Measurements from ENCODE around the gene P3H4.
"Not testable (repeated sequence)": the region's sequence is repeated elsewhere in the genome, so short reads cannot be mapped to it uniquely, and the experiment has no call there.

The P3H4 gene, protein sequence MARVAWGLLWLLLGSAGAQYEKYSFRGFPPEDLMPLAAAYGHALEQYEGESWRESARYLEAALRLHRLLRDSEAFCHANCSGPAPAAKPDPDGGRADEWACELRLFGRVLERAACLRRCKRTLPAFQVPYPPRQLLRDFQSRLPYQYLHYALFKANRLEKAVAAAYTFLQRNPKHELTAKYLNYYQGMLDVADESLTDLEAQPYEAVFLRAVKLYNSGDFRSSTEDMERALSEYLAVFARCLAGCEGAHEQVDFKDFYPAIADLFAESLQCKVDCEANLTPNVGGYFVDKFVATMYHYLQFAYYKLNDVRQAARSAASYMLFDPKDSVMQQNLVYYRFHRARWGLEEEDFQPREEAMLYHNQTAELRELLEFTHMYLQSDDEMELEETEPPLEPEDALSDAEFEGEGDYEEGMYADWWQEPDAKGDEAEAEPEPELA

DNA sequence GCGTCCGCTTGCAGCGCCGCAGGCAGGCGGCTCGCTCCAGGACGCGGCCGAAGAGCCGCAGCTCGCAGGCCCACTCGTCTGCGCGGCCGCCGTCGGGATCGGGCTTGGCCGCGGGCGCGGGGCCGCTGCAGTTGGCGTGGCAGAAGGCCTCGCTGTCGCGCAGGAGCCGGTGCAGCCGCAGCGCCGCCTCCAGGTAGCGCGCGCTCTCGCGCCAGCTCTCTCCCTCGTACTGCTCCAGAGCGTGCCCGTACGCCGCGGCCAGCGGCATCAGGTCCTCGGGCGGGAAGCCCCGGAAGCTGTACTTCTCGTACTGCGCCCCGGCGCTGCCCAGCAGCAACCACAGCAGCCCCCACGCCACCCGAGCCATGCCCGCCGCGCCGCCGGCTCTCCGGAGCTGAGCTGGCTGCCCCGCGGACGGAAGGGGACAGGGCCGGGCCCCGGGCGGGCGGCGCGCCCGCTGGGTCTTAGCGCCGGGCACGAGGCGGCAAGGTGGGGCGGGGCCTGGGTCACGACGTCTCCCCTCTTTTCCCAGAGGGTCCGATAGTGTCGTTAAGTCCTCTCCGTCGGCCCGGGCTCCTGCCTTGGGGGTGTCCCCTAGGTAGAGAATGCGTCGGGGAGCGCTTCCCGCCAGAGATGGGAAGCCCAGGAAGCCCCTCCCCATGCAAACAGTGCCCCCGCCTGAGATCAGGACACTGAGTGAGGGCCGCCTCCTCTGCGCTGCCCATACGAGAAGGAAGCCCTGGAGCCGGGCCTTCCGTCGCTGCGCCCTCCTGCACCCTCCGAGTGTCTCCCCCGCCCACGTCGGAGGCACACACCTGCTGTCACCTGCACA lies at the start of gene P3H4:
P3H4 (minus strand) TSS at position 401 of the 832 bp plus-strand sequence; CDS start at position 367, 34 bp downstream.
- peak; percentile 44 to 61 (median 58) for DNase-seq (ENCODE audit: low read depth in 3 of 3)

DNA sequence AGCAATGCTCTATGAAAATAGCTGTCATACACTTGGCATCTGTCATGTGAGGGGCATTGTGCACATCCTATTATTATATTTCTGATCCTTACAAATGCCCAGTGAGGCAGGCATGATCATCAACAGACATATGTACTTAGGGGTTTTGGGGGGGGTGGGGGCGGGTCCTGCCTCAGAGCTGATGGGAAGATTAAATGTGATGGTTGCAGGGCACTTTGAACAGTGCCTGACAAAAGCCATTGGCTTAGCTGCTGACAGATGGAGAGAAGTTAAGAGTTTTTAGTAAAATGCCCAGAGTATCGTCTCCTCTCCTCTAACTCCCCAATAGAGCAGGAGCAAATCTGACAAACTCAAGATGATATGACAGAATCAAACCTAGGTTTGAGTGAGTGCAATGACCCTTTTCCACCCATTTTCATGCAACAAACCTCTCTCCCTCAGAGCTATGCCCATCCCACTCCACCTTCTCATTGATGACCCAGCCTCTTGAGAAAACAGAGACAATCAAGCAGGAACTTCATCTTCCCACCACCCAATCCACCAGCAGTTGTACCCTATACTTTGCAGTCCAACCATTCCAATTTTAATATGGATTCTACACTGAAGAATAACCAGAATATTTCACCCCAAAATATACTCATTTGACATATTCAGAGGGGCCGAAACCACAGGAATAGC lies 48.6 kb upstream of the P3H4 start:
- no peak for DNase-seq (ENCODE audit: low read depth in 3 of 3)

DNA sequence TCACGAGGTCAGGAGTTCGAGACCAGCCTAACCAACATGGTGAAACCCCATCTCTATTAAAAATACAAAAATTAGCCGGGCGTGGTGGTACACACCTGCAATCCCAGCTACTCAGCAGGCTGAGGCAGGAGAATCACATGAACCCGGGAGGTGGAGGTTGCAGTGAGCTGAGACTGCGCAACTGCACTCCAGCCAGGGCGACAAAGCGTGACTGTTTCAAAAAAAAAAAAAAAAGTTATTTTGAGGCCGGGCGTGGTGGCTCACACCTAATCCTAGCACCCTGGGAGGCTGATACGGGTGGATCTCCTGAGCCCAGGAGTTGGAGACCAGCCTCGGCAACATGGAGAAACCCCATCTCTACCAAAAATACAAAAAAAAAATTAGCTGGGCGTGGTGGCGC lies 39.6 kb upstream of the P3H4 start:
- DNase-seq (ENCODE audit: low read depth in 3 of 3), result not testable (repeated sequence)

DNA sequence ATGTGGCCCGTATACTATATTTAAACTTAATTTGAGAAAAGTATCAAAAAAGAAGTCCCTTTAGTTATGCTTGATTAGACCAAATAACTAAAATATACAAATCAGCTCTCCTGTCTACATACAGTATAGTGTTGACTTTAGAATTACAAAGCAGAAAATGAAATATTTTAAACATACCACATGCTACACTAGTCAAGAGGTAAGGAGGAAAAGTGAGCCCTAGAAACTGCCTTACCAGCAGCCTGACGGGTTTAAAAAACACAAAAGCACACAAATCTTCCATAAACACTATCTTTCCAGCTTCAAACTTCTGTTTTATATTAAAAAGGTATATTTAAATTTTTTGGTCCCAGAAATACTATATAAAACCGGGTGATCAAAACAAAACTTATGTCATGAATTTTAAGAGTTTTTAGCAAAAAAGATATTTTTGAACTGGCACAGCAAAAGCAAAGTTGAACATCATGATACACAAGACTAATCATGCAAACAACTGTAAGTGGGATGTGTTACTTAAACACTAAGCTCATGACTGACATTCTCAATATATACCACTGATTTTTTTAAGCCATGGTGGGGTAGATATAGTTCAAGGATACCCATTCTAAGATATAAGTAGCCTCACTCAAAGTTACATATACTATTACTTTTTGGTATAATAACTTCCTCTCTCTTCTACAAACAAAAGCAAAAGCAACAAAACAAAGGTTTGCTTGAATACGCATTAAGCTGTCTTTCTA lies 37.7 kb upstream of the P3H4 start:
- no peak for DNase-seq (ENCODE audit: low read depth in 3 of 3)

DNA sequence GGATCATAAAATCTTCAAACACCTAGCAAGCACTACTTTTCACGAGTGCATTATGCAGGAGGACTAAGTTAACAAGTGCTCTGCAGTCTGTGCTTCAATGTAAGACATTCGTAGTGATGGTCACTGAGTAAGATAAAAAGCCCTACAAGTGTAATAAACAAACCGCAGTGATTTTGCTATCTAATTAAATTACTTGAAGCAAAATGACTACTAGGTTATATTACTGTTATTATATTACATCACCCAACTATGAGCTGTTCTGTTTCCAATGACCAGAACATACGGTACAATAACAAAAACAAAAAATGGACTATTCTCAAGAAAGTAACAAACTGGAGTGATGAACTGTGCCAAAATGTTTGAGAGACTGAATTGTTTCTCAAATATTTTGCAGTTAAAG lies 37.0 kb upstream of the P3H4 start:
- DNase-seq (ENCODE audit: low read depth in 3 of 3), result no peak

DNA sequence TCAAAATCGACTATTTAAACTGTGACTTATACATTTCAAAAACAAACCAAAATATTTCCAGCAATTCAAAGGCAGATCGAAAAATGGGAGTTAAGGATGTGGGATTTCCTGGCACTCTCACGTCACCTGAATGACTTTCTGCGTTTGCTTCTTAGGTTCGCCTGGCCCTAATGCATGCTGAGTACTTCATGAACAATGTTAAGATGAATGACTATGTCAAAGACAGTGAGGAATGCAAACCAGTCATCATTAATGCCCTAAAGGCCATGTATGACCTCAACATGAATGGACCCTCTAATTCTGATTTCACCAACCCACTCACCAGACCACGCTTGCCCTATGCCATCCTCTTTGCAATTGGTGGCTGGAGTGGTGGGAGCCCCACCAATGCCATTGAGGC lies 33.2 kb upstream of the P3H4 start:
- no peak for DNase-seq (ENCODE audit: low read depth in 3 of 3)

DNA sequence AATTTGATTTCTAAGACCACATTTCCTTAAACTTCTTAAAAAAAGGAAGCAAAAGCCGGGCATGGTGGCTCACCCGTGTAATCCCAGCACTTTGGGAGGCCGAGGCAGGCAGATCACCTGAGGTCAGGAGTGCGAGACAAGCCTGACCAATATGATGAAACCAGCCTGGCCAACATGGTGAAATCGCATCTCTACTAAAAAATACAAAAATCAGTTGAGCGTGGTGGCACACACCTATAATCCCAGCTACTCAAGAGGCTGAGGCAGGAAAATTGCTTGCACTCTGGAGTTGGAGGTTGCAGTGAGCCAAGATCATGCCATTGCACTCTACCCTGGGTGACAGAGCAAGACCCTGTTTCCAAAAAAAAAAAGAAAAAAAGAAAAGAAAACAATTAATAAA lies 29.0 kb upstream of the P3H4 start:
- not testable (repeated sequence) for DNase-seq (ENCODE audit: low read depth in 3 of 3)

DNA sequence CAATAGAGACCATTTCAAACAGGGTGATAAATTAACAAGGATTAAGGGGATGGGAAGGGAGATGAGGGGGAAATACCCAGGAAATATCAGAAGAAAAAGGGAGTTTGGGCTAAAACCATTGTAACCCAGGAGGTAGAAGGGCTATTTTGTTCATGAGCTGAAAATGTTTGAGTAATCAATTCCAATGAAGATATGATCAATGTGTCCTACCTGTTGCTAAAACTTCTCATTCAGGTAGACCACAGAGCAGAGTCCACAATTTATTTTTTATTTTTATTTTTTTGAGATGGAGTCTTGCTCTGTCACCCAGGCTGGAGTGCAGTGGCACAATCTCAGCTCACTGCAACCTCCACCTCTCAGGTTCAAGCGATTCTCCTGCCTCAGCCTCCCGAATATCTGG lies 27.7 kb upstream of the P3H4 start:
- not testable (repeated sequence) for DNase-seq (ENCODE audit: low read depth in 3 of 3)

DNA sequence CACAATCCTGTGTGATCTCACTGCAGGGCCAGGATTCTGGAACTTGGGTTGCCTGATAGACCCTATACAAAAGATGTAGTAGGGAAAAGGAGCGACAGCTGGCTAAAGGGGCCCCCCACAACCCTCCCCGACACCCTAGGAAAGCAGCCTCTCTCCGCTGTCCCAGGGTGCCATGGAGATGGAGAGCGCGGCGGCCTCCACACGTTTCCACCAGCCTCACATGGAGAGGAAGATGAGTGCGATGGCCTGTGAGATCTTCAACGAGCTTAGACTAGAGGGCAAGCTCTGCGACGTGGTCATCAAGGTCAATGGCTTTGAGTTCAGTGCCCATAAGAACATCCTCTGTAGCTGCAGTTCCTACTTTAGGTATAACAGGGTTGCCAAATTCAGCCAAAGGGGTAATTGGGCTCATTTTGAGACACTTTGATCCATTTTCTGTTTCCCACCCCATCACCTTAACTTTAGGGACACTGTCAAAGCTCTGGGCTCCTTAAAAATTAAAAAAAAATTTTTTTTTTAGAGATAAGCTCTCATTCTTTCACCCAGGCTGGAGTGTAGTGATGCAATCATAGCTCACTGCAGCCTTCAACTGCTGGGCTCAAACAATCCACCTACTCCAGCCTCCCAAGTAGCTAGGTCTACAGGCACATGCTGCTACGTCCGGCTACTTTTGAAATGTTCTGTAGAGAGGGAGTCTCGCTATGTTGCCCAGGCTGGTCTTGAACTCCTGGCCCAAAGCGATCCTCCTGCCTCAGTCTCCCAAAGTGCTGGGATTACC lies 26.2 kb upstream of the P3H4 start, which contains the start of gene KLHL10:
KLHL10 (plus strand) TSS at position 65 of the 778 bp plus-strand sequence; CDS start at position 173, 108 bp downstream.
- DNase-seq (ENCODE audit: low read depth in 3 of 3), result no peak

DNA sequence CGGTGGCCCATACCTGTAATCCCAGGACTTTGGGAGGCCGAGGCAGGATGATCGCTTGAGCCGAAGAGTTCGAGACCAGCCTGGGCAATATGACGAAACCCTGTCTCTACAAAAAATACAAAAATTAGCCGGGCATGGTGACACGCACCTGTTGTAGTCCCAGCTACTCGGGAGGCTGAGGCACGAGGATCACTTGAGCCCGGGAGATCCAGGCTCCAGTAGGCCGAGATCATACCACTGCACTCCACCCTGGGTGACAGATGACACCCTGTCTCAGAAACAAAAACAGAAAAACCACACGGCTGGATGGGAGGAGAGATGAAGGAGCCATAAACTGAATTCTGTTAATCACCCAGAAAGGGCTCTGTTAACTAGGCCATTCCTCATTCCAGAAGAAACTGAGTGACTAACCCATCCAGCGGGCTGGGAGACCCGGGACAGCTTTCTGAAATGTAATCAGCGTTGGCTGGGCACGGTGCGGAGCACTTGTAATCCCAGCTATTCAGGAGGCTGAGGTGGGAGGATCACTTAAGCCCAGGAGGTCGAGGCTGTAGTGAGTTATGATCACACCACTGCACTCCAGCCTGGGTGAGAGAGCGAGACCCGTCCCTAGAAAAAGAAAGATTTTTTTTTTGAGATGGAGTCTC lies 24.9 kb upstream of the P3H4 start:
- no peak for DNase-seq (ENCODE audit: low read depth in 3 of 3)

DNA sequence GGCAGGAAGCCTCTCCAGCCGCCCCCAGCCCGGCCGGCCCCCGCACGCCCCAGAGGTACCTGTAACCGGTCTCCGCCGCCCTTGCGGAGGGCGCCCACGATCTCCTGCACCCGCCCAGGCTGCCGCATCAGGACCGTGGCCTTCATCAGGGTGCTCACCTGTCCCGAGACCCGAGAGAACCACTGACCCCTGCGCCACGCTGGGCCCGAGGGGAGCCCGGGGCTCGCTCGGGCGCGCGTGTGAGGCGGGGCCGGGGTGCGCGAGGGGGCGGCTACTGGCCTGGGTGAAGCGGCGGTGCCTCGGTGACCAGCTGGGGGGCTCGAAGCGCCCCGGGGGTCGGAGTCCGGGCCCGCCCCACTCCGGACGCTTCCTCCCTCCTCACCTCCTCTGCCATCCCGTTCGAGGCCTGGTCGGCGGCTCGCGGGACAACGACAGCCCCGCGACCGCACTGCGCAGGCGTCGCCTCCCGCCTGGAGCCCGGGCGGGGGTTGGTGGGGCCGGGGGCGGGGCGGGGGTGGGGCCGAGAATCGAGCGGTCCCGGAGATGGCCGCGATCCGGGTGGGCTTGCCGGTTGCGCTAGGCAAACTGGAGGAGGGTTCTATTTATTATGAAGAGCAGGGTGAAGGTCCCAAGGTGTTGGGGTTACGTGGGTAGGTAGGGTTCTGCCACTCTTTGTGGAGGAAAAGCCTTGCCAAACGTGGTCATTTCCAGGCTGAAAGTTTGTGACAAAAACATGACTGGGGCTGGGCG lies 24.2 kb upstream of the P3H4 start, which contains the start of gene NT5C3B:
NT5C3B (minus strand) TSS at position 433 of the 750 bp plus-strand sequence; CDS start at position 394, 39 bp downstream.
- DNase-seq (ENCODE audit: low read depth in 3 of 3), result peak; percentile 13 to 41 (median 37)

DNA sequence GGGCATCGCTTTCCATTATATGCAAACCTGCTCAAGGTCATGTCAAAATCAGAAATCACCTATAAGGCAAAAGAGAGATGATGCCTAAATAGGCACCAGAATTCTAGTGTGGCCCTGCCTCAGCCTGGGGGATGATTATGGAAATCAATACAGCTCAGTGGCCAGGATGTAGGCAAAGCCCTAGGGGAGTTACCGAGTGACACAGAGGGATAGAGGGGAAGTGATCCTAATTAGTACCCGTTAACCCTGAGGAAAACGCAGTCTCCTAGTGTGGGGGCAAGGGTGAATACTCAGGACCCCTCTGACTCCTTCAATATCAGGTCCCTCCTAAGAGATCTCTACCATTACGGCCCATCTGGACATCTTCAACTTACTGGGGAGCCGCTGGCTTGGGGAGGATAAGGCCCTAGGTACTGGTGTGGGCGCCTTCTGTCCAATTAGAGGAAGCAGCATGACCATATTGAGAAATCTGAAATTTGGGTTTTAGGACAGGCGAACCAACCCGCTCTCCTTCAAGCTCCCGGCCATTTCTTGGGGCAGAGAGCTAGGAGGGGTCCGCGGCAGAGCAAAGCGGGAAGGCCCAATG lies 23.6 kb upstream of the P3H4 start:
- DNase-seq (ENCODE audit: low read depth in 3 of 3), result no peak

DNA sequence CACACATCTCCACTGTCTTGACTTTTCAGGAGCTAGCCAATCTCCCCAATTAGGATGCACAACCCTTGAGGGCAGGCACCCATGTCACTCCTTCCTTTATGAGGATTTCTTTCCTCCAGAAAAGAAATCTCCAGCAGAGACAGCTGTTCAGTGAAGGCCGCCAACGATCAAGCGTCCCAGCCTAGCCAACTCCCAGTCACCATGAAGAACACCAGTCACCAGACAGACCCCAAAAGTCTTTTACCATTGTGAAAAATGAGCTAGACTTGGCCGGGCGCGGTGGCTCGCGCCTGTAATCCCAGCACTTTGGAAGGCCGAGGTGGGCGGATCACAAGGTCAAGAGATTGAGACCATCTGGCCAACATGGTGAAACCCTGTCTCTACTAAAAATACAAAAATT lies 18.2 kb upstream of the P3H4 start:
- not testable (repeated sequence) for DNase-seq (ENCODE audit: low read depth in 3 of 3)

DNA sequence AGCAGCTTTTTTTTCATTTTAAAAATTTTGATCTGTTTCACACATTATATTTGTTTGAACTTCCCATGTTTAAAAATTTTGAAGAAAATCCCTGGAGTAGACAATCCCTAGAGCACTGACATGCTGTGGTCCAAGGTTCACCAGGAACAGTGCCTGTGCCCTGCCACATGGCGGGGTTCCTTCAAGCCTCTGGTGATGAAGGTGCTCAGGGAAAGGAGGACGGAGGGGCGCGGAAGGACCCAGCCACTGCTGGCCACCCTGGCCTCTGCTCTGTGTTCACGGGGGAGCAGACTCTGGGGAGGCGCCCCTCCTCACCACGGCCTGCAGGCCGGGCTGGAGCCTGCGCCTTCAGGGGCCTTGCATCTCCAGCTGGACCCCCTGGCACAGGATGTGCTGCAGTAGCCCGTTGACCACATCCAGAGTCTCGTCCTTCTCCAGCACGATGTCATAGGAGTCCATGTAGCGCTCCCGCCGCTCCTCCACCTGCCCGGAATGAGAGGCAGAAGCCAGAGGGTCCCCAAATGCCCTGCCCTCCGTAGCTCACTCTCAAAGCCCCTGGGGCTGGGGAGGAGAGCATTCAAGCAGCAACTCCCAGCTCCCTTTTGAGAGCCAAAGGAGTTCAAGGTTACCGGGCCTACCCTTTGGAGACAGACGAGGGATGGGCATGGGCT lies 13.6 kb upstream of the P3H4 start:
- no peak for DNase-seq (ENCODE audit: low read depth in 3 of 3)

DNA sequence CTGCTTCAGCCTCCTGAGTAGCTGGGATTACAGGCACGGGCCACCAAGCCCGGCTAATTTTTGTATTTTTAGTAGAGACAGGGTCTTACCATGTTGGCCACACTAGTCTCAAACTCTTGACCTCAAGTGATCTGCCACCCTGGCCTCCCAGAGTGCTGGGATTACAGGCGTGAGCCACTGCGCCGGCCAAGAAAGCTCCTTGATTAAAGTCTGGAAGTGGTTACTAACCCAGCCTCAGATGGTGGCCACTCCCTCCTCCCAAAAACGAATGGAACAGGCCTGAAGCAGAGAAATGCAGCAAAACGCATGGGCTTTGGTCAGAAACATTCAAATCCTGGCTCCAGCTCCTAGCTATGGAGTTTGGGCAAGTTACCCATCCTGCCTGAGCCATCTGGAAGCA lies 12.3 kb upstream of the P3H4 start:
- DNase-seq (ENCODE audit: low read depth in 3 of 3), result no peak

DNA sequence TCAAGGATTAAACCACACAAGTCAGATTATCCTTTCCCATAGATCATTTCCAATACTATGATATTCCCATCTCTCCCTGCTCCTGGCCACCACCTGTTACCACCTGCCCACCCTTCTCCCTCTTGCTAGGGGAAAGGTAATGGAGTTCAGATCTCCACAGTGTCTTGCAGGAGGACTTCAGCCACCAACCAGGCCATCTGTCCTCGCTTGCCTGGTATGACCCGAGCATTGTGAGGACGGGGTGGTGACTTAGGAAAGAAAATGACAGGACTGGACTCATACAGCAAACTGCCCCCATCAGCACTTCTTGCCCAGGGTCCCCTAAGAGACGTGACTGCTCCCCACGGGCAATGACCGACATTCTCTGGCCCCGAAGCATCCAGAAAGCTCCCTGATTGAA lies 11.8 kb upstream of the P3H4 start:
- DNase-seq (ENCODE audit: low read depth in 3 of 3), result no peak

DNA sequence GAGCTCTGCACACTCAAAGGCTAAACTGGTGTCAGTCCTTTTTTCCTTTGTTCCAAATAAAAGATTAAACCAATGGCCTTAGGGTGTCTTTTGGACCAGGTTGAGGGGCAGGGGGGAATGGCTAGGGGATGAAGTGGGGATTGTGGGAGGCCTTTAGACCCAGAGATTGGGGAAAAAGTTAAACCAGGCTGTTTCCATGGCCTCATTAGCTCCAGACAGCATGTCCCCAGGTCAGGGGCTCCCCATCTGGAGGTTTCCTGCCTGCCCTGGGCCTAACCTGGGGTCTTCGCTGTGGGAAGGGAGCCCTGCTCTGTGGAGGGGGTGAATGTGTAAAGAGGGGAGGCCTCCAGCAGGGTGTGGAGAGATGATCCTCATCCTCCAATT lies 11.4 kb upstream of the P3H4 start:
- no peak for DNase-seq (ENCODE audit: low read depth in 3 of 3)
